Thoracic aorta (tissue), 2 donors: Measurements from ENCODE around the gene DNAJC5. TPM values are rescaled to one million over a fixed set of nuclear protein-coding genes. Genes with fewer than 3 reads are reported as not detected.

Source experiments
- ATAC-seq: fragments of 150-250 bp; one replicate; pipeline ENCODE4 v1.8.0; 2017; ENCODE audit warnings: low read depth; ENCODE audit not compliant: insufficient number of reproducible peaks, low FRiP score
- DNase-seq: peaks from one replicate; pipeline ENCODE4 v3.0.0-alpha.2; 2020; ENCODE audit warnings: low spot score
- H3K27ac ChIP-seq, 2 donors: fragments of 200-600 bp; sonication (generic); 1 replicate in 1 of 2; 2 replicates in 1 of 2; pipeline ENCODE4 v1.5.1; 2016; ENCODE audit warnings: mild to moderate bottlenecking in 2 of 2, moderate library complexity in 2 of 2
- H3K27me3 ChIP-seq: fragments of 200-600 bp; sonication (generic); replicated peaks from 2 replicates; pipeline ENCODE4 v1.6.0; 2016; ENCODE audit warnings: mild to moderate bottlenecking; ENCODE audit not compliant: insufficient read depth
- H3K36me3 ChIP-seq: fragments of 200-600 bp; sonication (generic); one replicate; pipeline ENCODE4 v1.5.1; 2016
- H3K4me1 ChIP-seq, 2 donors: fragments of 200-600 bp; sonication (generic); 1 replicate in 1 of 2; 2 replicates in 1 of 2; pipeline versions ENCODE4 v1.5.1 to v1.6.0; 2016; ENCODE audit warnings: low read depth in 2 of 2, mild to moderate bottlenecking in 1 of 2; ENCODE audit not compliant: control insufficient read depth in 1 of 2
- H3K4me3 ChIP-seq: fragments of 200-600 bp; sonication (generic); 2 replicates; pipeline ENCODE4 v1.5.1; 2016; ENCODE audit warnings: mild to moderate bottlenecking
- H3K9me3 ChIP-seq: fragments of 200-600 bp; sonication (generic); 2 replicates; pipeline ENCODE4 v1.5.1; 2016
- CTCF ChIP-seq: fragments of 200-600 bp; sonication (generic); IDR thresholded peaks from one replicate; pipeline ENCODE4 v1.5.1; 2019; ENCODE audit warnings: antibody characterized with exemption
- total RNA-seq, 2 donors: library from RNA; depleted of rRNA; stranded (reverse); fragments of >200 nt; gene quantifications; one replicate each; pipeline versions ENCODE4 v1.1.0 to v1.2.3, GENCODE V29; 2016

DNAJC5 gene
- total RNA-seq, 2 donors from 2014 or later, result 48.5 to 61.2 TPM

- no peak overlapping the region for H3K27ac ChIP-seq
- H3K4me3 ChIP-seq, result no peak overlapping the region
- H3K9me3 ChIP-seq, result no peaks in the 10 kb centered on the region
- no peaks in the 10 kb centered on the region for H3K27me3 ChIP-seq
- TF ChIP-seq CTCF, result no peak
- ATAC-seq (no peak), DNase-seq (no peak)
- H3K4me1 ChIP-seq, result peaks cover 8 to 16% of the 10 kb centered on the region in 2 donors
- peaks cover 26% of the 10 kb centered on the region for H3K36me3 ChIP-seq
Observed at GRCh38 chr20:63966172-63966943, 71.4 kb downstream of the DNAJC5 start.

- DNase-seq, result no peak
- no peak overlapping the region for H3K27ac ChIP-seq
- no peaks in the 10 kb centered on the region for H3K27me3 ChIP-seq
- peaks cover 8 to 16% of the 10 kb centered on the region in 2 donors for H3K4me1 ChIP-seq
- H3K9me3 ChIP-seq, result no peaks in the 10 kb centered on the region
- ATAC-seq, result no peak
- no peak overlapping the region for H3K4me3 ChIP-seq
- peaks cover 20% of the 10 kb centered on the region for H3K36me3 ChIP-seq
- no peak for TF ChIP-seq CTCF
Observed at GRCh38 chr20:63966944-63967322, 72.0 kb downstream of the DNAJC5 start.

- peaks cover 8 to 16% of the 10 kb centered on the region in 2 donors for H3K4me1 ChIP-seq
- H3K36me3 ChIP-seq, result peaks cover 16% of the 10 kb centered on the region
- no peak overlapping the region for H3K27ac ChIP-seq
- DNase-seq (no peak), ATAC-seq (no peak)
- no peaks in the 10 kb centered on the region for H3K27me3 ChIP-seq
- TF ChIP-seq CTCF, result no peak
- no peaks in the 10 kb centered on the region for H3K9me3 ChIP-seq
- H3K4me3 ChIP-seq, result no peak overlapping the region
Observed at GRCh38 chr20:63967330-63968135, 72.6 kb downstream of the DNAJC5 start.

GRCh38 chr20:63968136-63968927 lies 73.4 kb downstream of the DNAJC5 start:
- Histone ChIP-seq H3K27ac (no peak overlapping the region), H3K27me3 (no peaks in the 10 kb centered on the region), H3K9me3 (no peaks in the 10 kb centered on the region), H3K4me3 (peak overlapping the region; percentile 80), H3K36me3 (peaks cover 14% of the 10 kb centered on the region), H3K4me1 (peaks cover 8 to 17% of the 10 kb centered on the region in 2 donors)
- no peak for DNase-seq
- no peak for TF ChIP-seq CTCF
- no peak for ATAC-seq
